Panc1 (cell line): ENCODE data around the gene ELOVL6. TPM values are rescaled to one million over a fixed set of nuclear protein-coding genes. Genes with fewer than 3 reads are reported as not detected.

Source experiments
- ATAC-seq: fragments of 200-7000 bp; cut with Tn5 transposase; 2 replicates; pipeline ENCODE4 v1.9.1; 2020; ENCODE audit warnings: mild to moderate bottlenecking, moderate library complexity
- BruUV-seq: library from RNA; stranded (reverse); fragments of 400-500 nt; replicated peaks from 2 replicates; lab custom pipeline; 2021; lab: Mats Ljungman, UMichigan
- CTCF ChIA-PET: fragments of 300-600 bp; sonication (Branson Sonifier 250); formaldehyde crosslinking; loops from one replicate; lab custom pipeline; 2022; ENCODE audit warnings: antibody characterized with exemption; lab: Charles Lee
- POLR2A ChIA-PET: fragments of 300-600 bp; sonication (Branson Sonifier 250); formaldehyde crosslinking; loops from one replicate; lab custom pipeline; 2022; ENCODE audit warnings: antibody characterized with exemption; lab: Charles Lee
- DNase-seq: peaks from one replicate; pipeline ENCODE4 v3.0.0-alpha.2; 2010; ENCODE audit warnings: low read depth, low spot score
- H3K27ac ChIP-seq: 2 replicates; pipeline ENCODE4 v1.5.1; 2011; ENCODE audit warnings: mild to moderate bottlenecking, low read length, inconsistent platforms
- H3K27me3 ChIP-seq: fragments of 200-500 bp; sonication (Bioruptor generic); 2 replicates; pipeline ENCODE4 v1.6.0; 2014; ENCODE audit warnings: low read length, inconsistent platforms; ENCODE audit not compliant: control insufficient read depth, insufficient read depth
- H3K36me3 ChIP-seq: fragments of 200-500 bp; sonication (Bioruptor generic); 2 replicates; pipeline ENCODE4 v1.5.1; 2014; ENCODE audit warnings: inconsistent platforms, mild to moderate bottlenecking, low read length, moderate library complexity; ENCODE audit not compliant: control insufficient read depth, insufficient read depth
- H3K4me1 ChIP-seq: 2 replicates; pipeline ENCODE4 v1.5.1; 2011; ENCODE audit warnings: inconsistent platforms, mild to moderate bottlenecking, low read length, moderate library complexity; ENCODE audit not compliant: control insufficient read depth, insufficient read depth
- H3K4me3 ChIP-seq, 2 experiments: 2 replicates each; pipeline ENCODE4 v1.5.1; 2011 to 2012; ENCODE audit warnings: low read depth in 2 of 2, low read length in 2 of 2, mild to moderate bottlenecking in 2 of 2, inconsistent platforms in 1 of 2, moderate library complexity in 1 of 2
- H3K9me3 ChIP-seq: fragments of 200-500 bp; sonication (Bioruptor generic); 2 replicates; pipeline ENCODE4 v1.5.1; 2014; ENCODE audit warnings: low read depth, mild to moderate bottlenecking, inconsistent platforms, low read length, moderate library complexity; ENCODE audit not compliant: control insufficient read depth, insufficient read depth
- CTCF ChIP-seq: fragments of 450-650 bp; IDR thresholded peaks from 2 replicates; pipeline ENCODE4 v1.5.1; 2017; ENCODE audit warnings: mild to moderate bottlenecking
- POLR2AphosphoS5 ChIP-seq: IDR thresholded peaks from 2 replicates; pipeline ENCODE4 v1.6.1; 2012; ENCODE audit warnings: mild to moderate bottlenecking, low read depth, low read length, moderate library complexity
- SIN3A ChIP-seq: IDR thresholded peaks from 2 replicates; pipeline ENCODE4 v1.6.1; 2012; ENCODE audit warnings: low read depth, mild to moderate bottlenecking, low read length, moderate library complexity, borderline replicate concordance; ENCODE audit not compliant: insufficient read depth
- TCF7L2 ChIP-seq: IDR thresholded peaks from 2 replicates; pipeline ENCODE4 v1.6.1; 2011; ENCODE audit warnings: mild to moderate bottlenecking, low read depth, low read length, inconsistent platforms
- in situ Hi-C: cut with HindIII; loops from 2 replicates; pipeline ENCODE4 v1.10.0; 2016; ENCODE audit warnings: low sequenced_read_pairs, low pct_unique_long_range_greater_than_20kb
- intact Hi-C: fragments of 100-400 bp; cut with micrococcal nuclease; formaldehyde crosslinking; loops from one replicate; pipeline ENCODE4 v1.10.0; 2022; ENCODE audit not compliant: unreplicated experiment
- total RNA-seq: library from RNA; stranded (reverse); gene quantifications from one replicate; pipeline ENCODE4 v1.2.1, GENCODE V29; 2021; ENCODE audit not compliant: unreplicated experiment
- TF ChIP-seq, protein P1 (sequence below), 2 experiments: IDR thresholded peaks; 2 replicates each; pipeline ENCODE4 v1.6.1; 2011 to 2012; ENCODE audit warnings: low read depth in 2 of 2, control low read depth in 1 of 2, low read length in 1 of 2, mild to moderate bottlenecking in 1 of 2, moderate library complexity in 1 of 2; ENCODE audit not compliant: insufficient read depth in 1 of 2

Gene ELOVL6
- total RNA-seq, 1 experiment from 2014 or later, result 0.54 TPM

DNA sequence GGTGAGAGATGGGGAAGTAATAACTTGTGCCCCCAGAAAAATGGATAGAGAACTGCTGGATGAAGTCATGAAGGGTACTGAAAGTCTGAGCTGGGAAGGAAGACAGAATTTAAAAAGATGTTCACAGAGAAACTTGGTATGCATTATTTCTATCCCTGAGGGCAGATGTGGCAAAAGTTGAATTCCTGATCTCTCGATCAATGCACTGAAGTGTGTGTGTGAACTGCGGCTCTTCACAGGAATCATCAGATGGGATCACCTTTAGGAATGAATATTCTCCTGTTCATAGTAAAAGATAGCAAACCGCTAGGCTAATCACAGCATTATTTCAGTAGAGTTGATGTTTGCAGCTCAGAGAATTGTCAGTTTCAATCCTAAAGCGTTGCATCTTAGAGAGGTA is 86.4 kb downstream of the ELOVL6 start:
- no TSS peak for BruUV-seq
- H3K36me3 ChIP-seq, result no peaks in the 10 kb centered on the region
- H3K27ac ChIP-seq, result no peak overlapping the region
- H3K4me3 ChIP-seq, result no peak overlapping the region
- in situ Hi-C loops (no loop called here), intact Hi-C loops (no loop called here)
- no peak for DNase-seq
- no peaks in the 10 kb centered on the region for H3K4me1 ChIP-seq
- TF ChIP-seq POLR2AphosphoS5, result no peak
- TF ChIP-seq, protein P1, sequence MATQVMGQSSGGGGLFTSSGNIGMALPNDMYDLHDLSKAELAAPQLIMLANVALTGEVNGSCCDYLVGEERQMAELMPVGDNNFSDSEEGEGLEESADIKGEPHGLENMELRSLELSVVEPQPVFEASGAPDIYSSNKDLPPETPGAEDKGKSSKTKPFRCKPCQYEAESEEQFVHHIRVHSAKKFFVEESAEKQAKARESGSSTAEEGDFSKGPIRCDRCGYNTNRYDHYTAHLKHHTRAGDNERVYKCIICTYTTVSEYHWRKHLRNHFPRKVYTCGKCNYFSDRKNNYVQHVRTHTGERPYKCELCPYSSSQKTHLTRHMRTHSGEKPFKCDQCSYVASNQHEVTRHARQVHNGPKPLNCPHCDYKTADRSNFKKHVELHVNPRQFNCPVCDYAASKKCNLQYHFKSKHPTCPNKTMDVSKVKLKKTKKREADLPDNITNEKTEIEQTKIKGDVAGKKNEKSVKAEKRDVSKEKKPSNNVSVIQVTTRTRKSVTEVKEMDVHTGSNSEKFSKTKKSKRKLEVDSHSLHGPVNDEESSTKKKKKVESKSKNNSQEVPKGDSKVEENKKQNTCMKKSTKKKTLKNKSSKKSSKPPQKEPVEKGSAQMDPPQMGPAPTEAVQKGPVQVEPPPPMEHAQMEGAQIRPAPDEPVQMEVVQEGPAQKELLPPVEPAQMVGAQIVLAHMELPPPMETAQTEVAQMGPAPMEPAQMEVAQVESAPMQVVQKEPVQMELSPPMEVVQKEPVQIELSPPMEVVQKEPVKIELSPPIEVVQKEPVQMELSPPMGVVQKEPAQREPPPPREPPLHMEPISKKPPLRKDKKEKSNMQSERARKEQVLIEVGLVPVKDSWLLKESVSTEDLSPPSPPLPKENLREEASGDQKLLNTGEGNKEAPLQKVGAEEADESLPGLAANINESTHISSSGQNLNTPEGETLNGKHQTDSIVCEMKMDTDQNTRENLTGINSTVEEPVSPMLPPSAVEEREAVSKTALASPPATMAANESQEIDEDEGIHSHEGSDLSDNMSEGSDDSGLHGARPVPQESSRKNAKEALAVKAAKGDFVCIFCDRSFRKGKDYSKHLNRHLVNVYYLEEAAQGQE (IDR thresholded peaks at IDR 0.05; ENCODE audit: insufficient read depth in 1 of 2, low read depth in 2 of 2, low read length in 1 of 2), result no peak
- TF ChIP-seq TCF7L2, result no peak
- no peak for TF ChIP-seq SIN3A
- TF ChIP-seq CTCF, result no peak
- no peaks in the 10 kb centered on the region for H3K9me3 ChIP-seq
- POLR2A ChIA-PET, result no interaction called here
- CTCF ChIA-PET, result no interaction called here
- no peak for ATAC-seq
- H3K27me3 ChIP-seq, result no peaks in the 10 kb centered on the region

DNA sequence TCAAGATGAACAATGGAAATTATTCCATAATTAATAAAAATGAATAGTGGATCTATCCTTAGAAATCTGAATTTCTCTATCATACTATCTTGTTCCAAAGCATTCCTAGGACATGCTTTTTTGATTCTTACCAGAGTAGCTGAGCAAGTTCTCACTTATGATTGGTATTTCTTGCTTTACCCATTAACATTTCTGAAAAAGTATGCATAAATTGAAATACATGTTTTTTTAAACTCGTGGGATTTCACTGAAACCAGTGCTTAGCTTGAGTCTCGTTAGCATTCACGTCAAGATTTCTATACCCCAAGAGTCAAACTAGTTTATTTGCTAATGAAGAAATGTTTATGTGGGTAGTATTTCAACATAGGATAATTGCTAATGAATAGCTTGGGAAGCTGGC is 89.0 kb downstream of the ELOVL6 start:
- CTCF ChIA-PET, result no interaction called here
- DNase-seq (no peak), ATAC-seq (no peak)
- no peaks in the 10 kb centered on the region for H3K9me3 ChIP-seq
- intact Hi-C loops (no loop called here), in situ Hi-C loops (no loop called here)
- no peak overlapping the region for H3K27ac ChIP-seq
- H3K4me1 ChIP-seq, result no peaks in the 10 kb centered on the region
- TF ChIP-seq CTCF (no peak), SIN3A (no peak), POLR2AphosphoS5 (no peak), TCF7L2 (no peak)
- TF ChIP-seq, protein P1 (IDR thresholded peaks at IDR 0.05; ENCODE audit: insufficient read depth in 1 of 2, low read depth in 2 of 2, low read length in 1 of 2), result no peak
- POLR2A ChIA-PET, result no interaction called here
- no peak overlapping the region for H3K4me3 ChIP-seq
- H3K27me3 ChIP-seq, result no peaks in the 10 kb centered on the region
- H3K36me3 ChIP-seq, result no peaks in the 10 kb centered on the region
- BruUV-seq, result no TSS peak
